Stimulated activated CD4-positive, alpha-beta T cell treated with anti-CD3 and anti-CD28 coated beads, Interleukin-12 subunit alpha, Interleukin-12 subunit beta, amount 100 ng/mL, for 4 hours (primary cell): ENCODE data around the gene PRSS35.
"Not testable (repeated sequence)": the region's sequence is repeated elsewhere in the genome, so short reads cannot be mapped to it uniquely, and the experiment has no call there.

ENCODE experiments used
- DNase-seq: peaks from one replicate; pipeline ENCODE4 v3.0.0-alpha.2; 2020

PRSS35 gene

DNA sequence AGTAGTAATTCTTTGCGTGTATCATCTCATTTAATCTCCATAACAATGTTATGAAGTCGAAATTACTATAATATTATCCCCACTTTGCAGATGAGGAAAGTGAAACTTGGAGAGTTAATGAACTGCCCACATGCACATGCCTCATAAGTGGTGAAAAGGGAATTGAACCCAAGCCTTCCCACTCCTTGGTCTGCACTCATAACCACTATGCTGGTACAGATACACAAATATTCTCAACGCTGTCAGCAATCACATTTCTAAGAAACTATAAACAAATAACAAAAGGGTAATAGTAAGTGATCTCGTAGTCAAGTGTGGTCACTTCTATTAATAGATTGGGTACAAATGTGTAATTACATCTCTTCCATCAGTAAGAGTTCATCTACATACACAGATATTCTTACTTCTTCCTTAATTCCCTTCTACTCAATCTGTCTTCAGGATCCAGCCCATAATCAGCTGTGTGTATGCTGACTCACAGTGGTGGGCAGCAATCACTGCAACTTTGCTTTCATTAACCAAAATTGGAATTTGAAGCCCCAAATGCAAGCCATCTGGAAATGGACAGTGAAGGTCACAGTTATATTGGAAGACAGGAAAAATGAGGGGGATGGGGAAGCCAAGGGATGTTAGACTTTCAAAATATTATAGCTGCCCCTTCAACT lies 6.6 kb downstream of the PRSS35 start:
- DNase-seq: no peak

GRCh38 chr6:83536034-83536646 lies 23.8 kb downstream of the PRSS35 start:
- DNase-seq: peak; percentile 42

DNA sequence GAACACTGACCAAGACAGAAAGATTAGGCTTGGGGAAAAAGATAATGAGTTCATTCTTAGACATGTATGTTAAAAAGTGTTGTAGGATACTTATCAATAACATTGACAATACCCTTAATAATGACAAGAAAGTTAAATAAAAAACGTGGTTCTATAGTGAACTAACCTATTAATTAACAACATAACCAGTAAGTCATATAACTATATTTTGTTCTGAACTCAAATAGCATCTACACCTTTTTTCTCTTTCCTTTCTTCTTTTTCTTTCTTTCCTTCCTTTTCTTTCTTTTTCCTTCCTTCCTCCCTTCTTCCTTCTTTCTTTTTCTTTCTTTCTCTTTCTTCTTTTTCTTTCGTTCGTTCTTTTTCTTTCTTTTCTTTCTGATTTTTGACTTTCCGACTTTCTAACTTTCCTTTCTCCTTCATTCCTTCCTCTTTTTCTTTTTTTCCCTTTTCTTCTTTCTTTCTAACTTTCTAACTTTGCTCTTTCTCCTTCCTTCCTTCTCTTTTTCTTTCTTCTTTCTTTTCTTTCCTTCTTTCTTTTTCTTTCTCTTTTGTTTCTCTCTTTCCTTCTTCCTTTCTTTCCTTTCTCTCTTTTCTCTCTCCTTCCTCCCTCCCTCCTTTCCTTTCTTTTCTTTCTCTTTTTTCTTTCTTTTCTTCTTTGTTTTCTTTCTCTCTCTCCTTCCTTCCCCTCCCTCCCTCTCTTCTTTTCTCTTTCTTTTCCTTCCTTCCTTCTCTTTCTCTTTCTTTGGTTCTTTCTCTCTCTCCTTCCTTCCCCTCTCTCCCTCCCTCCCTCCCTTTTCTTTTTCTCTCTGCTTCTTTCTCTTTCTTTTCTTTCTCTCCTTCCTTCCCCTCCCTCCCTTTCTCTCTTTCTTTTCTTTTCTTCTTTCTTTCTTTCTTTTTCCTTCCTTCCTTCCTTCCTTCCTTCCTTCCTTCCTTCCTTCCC lies 24.6 kb downstream of the PRSS35 start:
- DNase-seq: no peak

DNA sequence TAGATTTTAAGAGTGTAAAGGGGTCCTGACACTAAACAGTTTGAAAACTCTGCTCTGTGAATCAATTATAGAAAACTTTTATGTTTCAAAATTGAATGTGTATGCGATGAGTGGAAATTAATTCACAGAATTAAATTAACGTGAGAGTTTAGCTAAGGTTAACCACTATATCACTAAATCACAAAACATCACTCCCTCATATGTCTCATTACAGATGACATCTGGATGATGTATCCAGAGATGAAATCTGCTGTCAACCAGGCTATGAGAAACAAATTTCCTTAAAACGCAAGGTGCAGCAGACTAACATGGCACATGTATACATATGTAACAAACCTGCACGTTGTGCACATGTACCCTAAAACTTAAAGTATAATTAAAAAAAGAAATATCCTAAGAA lies 27.3 kb downstream of the PRSS35 start:
- DNase-seq: no peak

GRCh38 chr6:83546636-83547035 lies 34.3 kb downstream of the PRSS35 start:
- DNase-seq: no peak

GRCh38 chr6:83550482-83550881 lies 38.1 kb downstream of the PRSS35 start:
- not testable (repeated sequence) for DNase-seq

GRCh38 chr6:83551748-83552147 lies 39.4 kb downstream of the PRSS35 start:
- not testable (repeated sequence) for DNase-seq

DNA sequence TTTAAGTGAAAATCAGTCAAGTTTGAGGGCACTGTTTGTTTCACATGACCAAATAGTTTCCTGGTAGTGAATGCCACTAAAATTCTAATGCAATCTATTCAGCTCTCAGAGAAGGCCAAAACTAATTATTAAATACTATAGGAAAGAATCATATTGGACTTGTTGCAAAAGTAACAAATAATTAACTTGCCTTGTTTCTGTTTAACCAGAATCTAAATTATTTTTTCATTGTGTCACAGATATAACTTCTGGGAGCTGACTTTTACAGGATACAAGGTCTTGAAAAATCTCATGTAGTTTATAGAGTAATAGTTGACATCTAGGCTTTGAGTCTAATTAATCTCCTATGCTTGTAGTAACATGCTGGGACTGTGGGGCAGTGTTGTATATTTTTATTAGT lies 44.5 kb downstream of the PRSS35 start:
- DNase-seq: no peak

DNA sequence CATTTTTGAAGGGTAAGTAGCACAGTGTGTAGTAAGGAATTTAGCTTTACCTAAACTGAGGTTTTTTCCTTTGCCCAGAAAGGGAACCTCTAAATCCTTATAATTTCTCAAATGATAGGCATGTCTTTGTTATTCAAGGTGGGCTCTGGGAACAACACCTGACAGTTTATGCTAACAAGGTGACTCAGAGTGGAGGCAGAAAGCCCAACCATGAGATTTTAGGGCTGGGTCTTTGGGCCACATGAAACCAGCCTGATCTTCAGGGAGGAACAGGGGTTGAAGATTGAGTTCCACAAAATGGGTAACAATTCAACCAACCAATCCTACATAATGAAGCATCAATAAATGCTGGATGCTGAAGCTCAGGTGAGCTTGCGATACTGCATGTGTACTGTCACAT lies 46.6 kb downstream of the PRSS35 start:
- no peak for DNase-seq

DNA sequence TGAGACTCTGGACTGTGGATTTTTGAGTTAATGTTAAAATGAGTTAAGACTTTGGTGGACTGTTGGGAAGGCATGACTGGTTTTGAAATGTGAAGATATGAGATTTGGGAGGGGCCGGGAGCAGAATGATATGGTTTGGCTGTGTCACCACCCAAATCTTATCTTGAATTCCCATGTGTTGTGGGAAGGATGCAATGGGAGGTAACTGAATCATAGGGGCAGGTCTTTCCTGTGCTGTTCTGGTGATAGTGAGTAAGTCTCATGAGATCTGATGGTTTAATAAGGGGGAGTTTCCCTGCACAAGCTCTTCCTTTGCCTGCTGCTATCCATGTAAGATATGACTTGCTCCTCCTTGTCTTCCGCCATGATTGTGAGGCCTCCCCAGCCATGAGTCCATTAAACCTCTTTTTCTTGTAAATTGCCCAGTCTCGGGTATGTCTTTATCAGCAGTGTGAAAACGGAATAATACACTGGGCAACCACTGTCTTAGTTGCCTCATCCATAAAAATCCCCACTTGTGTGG lies 59.4 kb downstream of the PRSS35 start:
- DNase-seq: not testable (repeated sequence)

DNA sequence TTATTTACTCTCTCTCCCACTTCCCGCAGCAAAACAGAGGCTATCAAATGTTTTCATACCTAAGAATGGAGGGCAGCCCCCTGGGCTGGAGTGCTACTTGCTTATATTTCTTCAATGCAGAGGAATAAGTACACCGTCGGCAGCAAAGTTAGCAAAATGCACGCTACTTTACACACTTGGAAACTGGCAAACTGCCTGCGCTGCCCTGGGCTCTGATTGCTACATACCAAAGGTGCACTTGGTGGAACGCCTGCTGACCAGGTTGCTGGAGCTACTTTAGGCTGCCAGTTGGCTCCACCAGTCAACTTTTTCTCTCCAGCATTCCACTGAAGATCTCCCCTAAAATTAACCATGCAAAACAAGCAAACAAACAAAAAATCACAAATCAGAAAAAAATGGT lies 62.4 kb downstream of the PRSS35 start:
- DNase-seq: no peak
